ENCODE results near the gene AFAP1L1. TPM values are rescaled to one million over a fixed set of nuclear protein-coding genes. Genes with fewer than 3 reads are reported as not detected.

AFAP1L1 gene
- total RNA-seq, 1 experiment from 2014 or later: 2.2 TPM

- DNase-seq: no peak
- Histone ChIP-seq H3K27me3 (ENCODE audit: control insufficient read depth, insufficient read depth, low read length) (no peaks in the 10 kb centered on the region), H3K36me3 (replicated peaks; ENCODE audit: control insufficient read depth, insufficient read depth, low read length) (peaks cover 36% of the 10 kb centered on the region), H3K4me3 (ENCODE audit: insufficient read depth, low read depth, low read length) (no peak overlapping the region)
Measured at GRCh38 chr5:149352169-149352568, 80.5 kb downstream of the AFAP1L1 start.

GRCh38 chr5:149353911-149354310 is 82.3 kb downstream of the AFAP1L1 start:
- no peak for DNase-seq
- peaks cover 6% of the 10 kb centered on the region; the same call in 1 of the 2 replicates for H3K27me3 ChIP-seq (ENCODE audit: control insufficient read depth, insufficient read depth, low read length)
- H3K36me3 ChIP-seq (replicated peaks; ENCODE audit: control insufficient read depth, insufficient read depth, low read length): peaks cover 24% of the 10 kb centered on the region
- no peak overlapping the region for H3K4me3 ChIP-seq (ENCODE audit: insufficient read depth, low read depth, low read length)

DNA sequence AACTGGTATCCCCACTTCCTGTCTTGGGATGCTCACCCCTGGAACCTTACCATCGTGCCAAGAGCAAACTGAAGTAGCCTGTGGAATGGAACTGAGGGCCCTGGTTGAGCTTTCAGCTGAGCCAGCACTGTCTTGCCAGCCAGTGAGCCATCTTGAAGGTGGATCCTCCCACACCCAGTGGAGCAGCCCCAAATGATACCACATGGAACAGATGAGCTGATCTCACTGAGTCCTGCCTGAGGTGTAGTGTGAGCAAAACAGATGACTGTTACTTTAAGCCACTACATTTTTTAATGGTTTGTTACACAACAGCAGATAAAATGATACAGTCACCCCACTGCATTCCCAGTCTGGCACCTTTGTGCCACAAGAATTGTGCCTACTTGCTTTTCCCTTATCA is 84.0 kb downstream of the AFAP1L1 start:
- Histone ChIP-seq H3K4me3 (ENCODE audit: insufficient read depth, low read depth, low read length) (no peak overlapping the region), H3K27me3 (ENCODE audit: control insufficient read depth, insufficient read depth, low read length) (peaks cover 8% of the 10 kb centered on the region; the same call in 1 of the 2 replicates)

DNA sequence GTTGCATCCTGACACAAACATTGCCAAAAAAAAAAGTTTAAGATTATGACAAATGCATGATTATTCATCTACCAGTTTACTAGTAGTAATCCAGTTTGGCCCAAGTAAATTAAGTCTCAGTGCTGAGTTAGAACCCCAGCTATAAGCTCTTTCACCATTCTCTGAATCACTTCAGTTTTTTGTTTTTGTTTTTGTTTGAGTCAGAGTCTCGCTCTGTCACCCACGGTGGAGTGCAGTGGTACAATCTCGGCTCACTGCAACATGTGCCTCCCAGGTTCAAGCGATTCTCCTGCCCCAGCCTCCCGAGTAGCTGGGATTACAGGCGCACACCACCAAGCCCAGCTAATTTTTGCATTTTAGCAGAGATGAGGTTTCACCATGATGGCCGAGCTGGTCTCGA is 84.7 kb downstream of the AFAP1L1 start:
- Histone ChIP-seq H3K4me3 (ENCODE audit: insufficient read depth, low read depth, low read length) (no peak overlapping the region), H3K27me3 (ENCODE audit: control insufficient read depth, insufficient read depth, low read length) (peaks cover 8% of the 10 kb centered on the region; the same call in 1 of the 2 replicates), H3K36me3 (replicated peaks; ENCODE audit: control insufficient read depth, insufficient read depth, low read length) (peaks cover 7% of the 10 kb centered on the region)
- no peak for DNase-seq

More for the DNA sequence above, 84.0 kb downstream of the AFAP1L1 start:
- no peak for DNase-seq
- H3K36me3 ChIP-seq (replicated peaks; ENCODE audit: control insufficient read depth, insufficient read depth, low read length): peaks cover 12% of the 10 kb centered on the region

DNA sequence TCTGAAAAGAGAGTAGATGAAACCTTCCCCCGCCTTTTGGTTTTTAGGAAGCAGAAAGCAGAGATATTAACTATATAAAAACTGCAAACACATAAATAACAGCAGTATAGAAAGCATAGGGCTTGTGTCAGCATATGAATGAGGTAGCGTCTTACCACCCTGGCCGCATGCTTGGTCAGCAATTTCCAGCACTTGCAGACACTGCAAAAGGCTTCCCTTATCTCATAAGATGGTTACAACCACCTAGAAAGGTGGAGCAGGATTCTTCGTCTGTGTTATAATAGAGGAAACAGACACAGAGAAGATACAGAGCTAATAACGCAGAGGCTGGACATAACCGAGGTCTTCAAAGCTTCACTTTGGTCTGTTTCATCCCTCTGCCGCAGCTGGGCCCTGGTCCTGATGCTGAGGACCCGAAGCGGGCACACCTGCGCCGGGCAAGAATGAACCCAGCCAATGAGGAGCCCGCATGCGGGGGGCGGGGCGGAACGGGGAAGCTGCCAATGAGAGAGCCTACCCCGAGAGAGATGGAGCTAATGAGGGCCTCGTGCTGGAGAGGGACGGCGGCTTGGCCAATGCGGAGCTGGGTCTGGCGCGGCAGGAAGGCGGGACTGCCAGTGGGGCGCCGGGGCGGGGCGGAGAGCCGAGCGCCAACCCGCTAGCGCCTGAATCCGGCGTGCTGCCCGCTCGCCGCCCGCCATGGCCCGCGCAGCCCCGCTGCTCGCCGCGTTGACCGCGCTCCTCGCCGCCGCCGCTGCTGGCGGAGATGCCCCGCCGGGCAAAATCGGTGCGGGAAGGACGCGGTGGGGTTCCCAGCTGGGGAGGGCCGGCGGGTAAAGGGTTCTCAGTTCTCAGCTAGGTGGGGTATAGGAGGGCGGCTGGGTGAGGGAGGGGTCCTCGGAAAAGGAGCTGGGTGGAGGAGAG is 86.0 kb downstream of the AFAP1L1 start, which contains the start of gene PCYOX1L:
TSS of gene PCYOX1L (plus strand) at position 677 of the 924 bp plus-strand sequence. CDS start at position 700, 23 bp downstream.
- H3K36me3 ChIP-seq (replicated peaks; ENCODE audit: control insufficient read depth, insufficient read depth, low read length): peaks cover 3% of the 10 kb centered on the region
- H3K4me3 ChIP-seq (ENCODE audit: insufficient read depth, low read depth, low read length): peak within 1 kb of the TSS; percentile 68
- peaks cover 8% of the 10 kb centered on the region; the same call in 1 of the 2 replicates for H3K27me3 ChIP-seq (ENCODE audit: control insufficient read depth, insufficient read depth, low read length)
- peak; percentile 98 for DNase-seq

DNA sequence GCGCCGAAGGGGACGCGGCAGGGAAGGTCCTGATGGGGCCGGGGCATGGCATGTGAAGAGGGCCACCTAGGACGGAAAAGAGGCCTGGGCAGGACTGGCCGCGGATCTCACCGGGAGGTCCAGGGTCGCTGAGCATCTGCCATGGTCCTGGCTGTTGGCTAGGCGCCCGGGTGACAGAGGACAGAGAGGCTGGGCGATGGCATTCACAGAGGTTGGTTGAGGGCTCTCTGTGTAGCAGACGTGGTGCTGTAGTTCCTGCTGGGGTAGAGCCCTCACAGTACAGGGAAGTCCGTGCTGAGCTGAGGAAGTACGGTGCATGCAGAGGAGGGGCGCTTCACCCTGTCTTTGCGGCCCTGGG is 86.6 kb downstream of the AFAP1L1 start:
- Histone ChIP-seq H3K4me3 (ENCODE audit: insufficient read depth, low read depth, low read length) (peak overlapping the region; percentile 68), H3K36me3 (replicated peaks; ENCODE audit: control insufficient read depth, insufficient read depth, low read length) (no peaks in the 10 kb centered on the region; the same call in 1 of the 2 replicates), H3K27me3 (ENCODE audit: control insufficient read depth, insufficient read depth, low read length) (peaks cover 8% of the 10 kb centered on the region; the same call in 1 of the 2 replicates)
- DNase-seq: no peak

DNA sequence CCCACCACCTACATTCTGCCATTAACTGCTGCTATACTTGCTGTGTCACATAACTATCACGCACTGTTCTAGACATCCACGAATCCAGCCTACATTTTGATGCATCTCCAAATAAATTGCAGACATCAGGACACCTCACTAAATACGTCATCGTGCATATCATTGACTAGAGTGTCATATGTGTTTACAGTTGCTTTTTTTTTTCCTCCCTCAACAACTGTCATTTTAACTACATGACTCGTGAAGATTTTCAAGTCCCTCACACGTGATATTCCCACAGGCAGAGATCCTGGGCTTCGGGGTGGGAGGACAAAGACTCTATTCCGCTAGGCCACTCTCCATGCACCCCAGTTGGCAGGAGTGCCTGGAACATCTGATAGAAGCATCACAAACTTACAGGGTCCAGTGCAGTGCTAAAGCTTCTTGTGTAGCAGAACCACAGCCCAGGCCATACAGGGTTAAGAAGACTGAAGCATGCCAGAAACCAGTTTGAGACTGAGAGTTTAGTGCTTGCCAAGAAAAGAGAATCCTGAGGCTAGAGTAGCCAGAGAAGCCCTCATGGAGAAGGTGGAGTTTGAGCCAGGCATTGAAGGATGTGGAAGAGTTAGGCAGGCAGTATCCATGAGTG is 87.3 kb downstream of the AFAP1L1 start:
- DNase-seq: no peak
- Histone ChIP-seq H3K4me3 (ENCODE audit: insufficient read depth, low read depth, low read length) (no peak overlapping the region), H3K27me3 (ENCODE audit: control insufficient read depth, insufficient read depth, low read length) (peaks cover 8% of the 10 kb centered on the region; the same call in 1 of the 2 replicates), H3K36me3 (replicated peaks; ENCODE audit: control insufficient read depth, insufficient read depth, low read length) (no peaks in the 10 kb centered on the region; the same call in 1 of the 2 replicates)

DNA sequence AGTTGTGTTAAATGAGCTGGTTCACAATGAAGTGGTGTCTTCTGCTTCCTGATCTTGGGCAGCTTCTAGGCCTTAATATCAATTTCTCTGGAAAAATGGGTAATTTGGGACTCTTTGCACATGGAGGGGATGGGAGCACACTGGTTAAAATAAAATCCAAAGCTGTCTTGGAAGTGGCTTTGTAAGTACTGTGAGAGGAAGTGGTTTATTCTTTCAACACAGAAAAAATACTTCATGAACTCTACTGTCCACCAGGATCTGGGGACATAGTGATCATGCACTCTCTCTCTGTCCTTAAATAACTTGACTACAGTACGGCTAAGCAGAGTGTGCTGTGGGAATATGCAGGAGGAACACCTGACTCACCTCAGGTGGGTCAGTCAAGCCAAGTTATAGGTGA is 88.6 kb downstream of the AFAP1L1 start:
- no peak overlapping the region for H3K4me3 ChIP-seq (ENCODE audit: insufficient read depth, low read depth, low read length)
- no peaks in the 10 kb centered on the region; the same call in 1 of the 2 replicates for H3K36me3 ChIP-seq (replicated peaks; ENCODE audit: control insufficient read depth, insufficient read depth, low read length)
- peaks cover 8% of the 10 kb centered on the region; the same call in 1 of the 2 replicates for H3K27me3 ChIP-seq (ENCODE audit: control insufficient read depth, insufficient read depth, low read length)
- DNase-seq: no peak

DNA sequence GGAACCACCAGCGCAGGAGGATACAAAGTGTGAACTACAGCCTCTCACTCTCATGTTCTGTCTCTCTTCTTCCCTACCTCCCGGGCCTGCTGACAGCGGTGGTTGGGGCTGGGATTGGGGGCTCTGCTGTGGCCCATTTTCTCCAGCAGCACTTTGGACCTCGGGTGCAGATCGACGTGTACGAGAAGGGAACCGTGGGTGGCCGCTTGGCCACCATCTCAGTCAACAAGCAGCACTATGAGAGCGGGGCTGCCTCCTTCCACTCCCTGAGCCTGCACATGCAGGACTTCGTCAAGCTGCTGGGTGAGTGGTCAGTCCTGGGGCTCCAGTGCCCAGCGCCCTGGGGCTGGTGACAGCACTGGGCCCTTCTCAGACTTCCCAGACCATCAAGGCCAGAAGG is 90.9 kb downstream of the AFAP1L1 start:
- no peak overlapping the region for H3K4me3 ChIP-seq (ENCODE audit: insufficient read depth, low read depth, low read length)
- DNase-seq: no peak
- H3K27me3 ChIP-seq (ENCODE audit: control insufficient read depth, insufficient read depth, low read length): peaks cover 8% of the 10 kb centered on the region; the same call in 1 of the 2 replicates
- H3K36me3 ChIP-seq (replicated peaks; ENCODE audit: control insufficient read depth, insufficient read depth, low read length): no peaks in the 10 kb centered on the region

- Histone ChIP-seq H3K27me3 (ENCODE audit: control insufficient read depth, insufficient read depth, low read length) (peaks cover 5% of the 10 kb centered on the region; the same call in 1 of the 2 replicates), H3K36me3 (replicated peaks; ENCODE audit: control insufficient read depth, insufficient read depth, low read length) (no peaks in the 10 kb centered on the region), H3K4me3 (ENCODE audit: insufficient read depth, low read depth, low read length) (no peak overlapping the region)
- DNase-seq: no peak
Measured at GRCh38 chr5:149363358-149363757, 91.7 kb downstream of the AFAP1L1 start.

DNA sequence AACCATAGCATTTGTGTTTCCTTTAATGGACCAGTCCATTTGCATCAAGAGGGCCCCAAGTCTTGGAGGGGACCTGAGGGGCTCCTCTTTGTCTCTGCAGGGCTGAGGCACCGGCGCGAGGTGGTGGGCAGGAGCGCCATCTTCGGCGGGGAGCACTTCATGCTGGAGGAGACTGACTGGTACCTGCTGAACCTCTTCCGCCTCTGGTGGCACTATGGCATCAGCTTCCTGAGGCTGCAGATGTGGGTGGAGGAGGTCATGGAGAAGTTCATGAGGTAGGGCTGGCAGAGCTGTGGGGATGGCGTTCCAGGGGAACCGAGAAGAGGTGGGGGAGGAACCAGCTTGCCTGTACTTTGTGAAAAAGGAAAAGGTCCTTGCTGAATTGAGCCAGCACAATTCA is 92.3 kb downstream of the AFAP1L1 start:
- Histone ChIP-seq H3K27me3 (ENCODE audit: control insufficient read depth, insufficient read depth, low read length) (peaks cover 1% of the 10 kb centered on the region; the same call in 1 of the 2 replicates), H3K4me3 (ENCODE audit: insufficient read depth, low read depth, low read length) (no peak overlapping the region), H3K36me3 (replicated peaks; ENCODE audit: control insufficient read depth, insufficient read depth, low read length) (no peaks in the 10 kb centered on the region)
- DNase-seq: no peak

DNA sequence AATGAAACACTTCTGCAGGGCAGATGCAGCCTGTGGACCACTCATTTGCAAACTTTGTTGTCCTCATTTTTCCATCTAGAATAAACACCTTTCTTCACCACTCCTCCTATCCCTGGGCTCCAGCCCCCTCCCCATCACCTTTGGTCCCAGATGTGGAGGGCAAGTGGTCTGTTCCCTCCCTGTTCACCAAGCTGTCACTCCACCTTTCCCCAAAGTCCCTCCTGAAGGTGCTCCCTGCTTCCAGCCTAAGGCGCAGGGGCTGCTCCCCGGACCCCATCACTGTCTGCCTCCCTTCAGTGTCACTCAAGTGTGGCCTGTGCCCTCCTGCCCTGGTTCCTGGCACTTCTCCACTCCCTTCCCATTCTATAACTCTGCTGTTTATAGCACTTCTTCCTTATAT is 93.1 kb downstream of the AFAP1L1 start:
- Histone ChIP-seq H3K4me3 (ENCODE audit: insufficient read depth, low read depth, low read length) (no peak overlapping the region), H3K27me3 (ENCODE audit: control insufficient read depth, insufficient read depth, low read length) (no peaks in the 10 kb centered on the region), H3K36me3 (replicated peaks; ENCODE audit: control insufficient read depth, insufficient read depth, low read length) (no peaks in the 10 kb centered on the region)
- DNase-seq: no peak

DNA sequence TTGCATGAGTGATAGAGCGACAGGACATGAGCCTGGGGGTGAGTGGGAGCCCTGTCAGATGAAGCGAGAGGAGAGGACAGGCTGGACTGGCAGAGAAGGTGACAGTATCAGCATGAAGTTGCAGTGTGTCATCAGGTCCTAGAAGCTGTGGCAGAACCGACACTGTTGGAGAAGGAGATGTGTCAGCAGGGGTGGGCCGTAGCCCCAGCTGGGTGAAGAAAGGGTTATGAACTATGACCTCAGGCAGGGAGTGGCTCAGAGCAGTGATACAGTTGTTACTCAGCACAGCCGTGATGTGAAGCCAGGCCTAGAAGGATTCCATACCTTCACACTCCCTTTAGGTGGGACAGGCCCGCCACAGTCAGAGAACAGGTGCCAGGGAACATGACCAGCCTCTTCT is 93.8 kb downstream of the AFAP1L1 start:
- H3K36me3 ChIP-seq (replicated peaks; ENCODE audit: control insufficient read depth, insufficient read depth, low read length): no peaks in the 10 kb centered on the region
- no peak for DNase-seq
- H3K4me3 ChIP-seq (ENCODE audit: insufficient read depth, low read depth, low read length): no peak overlapping the region
- H3K27me3 ChIP-seq (ENCODE audit: control insufficient read depth, insufficient read depth, low read length): no peaks in the 10 kb centered on the region

DNA sequence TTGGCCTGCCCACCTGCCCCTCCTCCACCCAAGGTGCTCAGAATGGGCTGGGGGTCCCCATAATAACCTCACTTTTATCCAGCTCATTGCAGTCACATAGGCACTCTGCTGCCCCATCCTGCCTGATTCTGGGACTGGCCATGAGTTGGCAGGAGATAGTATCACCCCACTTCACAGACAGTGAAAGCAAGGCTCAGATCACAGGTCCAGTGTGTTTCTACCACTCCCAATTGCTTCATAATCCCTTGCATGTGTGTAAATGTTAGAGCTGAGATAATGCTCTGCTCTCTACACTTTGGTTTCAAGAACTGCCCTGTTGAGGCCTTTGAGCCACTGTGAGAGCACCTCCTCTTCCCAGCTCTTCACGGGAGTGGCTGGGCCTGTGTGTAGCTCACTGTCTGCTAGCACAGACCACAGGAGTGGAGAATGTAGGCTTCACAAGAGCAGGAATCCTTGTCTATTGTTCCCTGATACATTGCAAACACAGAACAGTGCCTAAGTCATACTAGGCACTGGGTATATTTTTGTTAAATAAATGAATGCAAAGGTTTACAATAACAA is 94.6 kb downstream of the AFAP1L1 start:
- Histone ChIP-seq H3K4me3 (ENCODE audit: insufficient read depth, low read depth, low read length) (no peak overlapping the region), H3K27me3 (ENCODE audit: control insufficient read depth, insufficient read depth, low read length) (no peaks in the 10 kb centered on the region), H3K36me3 (replicated peaks; ENCODE audit: control insufficient read depth, insufficient read depth, low read length) (no peaks in the 10 kb centered on the region)
- no peak for DNase-seq

Measured in H7 (cell line).